Activated CD8-positive, alpha-beta T cell treated with anti-CD3 and anti-CD28 coated beads for 36 hours (primary cell): ENCODE results near the gene AUTS2. TPM values are rescaled to one million over a fixed set of nuclear protein-coding genes. Genes with fewer than 3 reads are reported as not detected.

Experiments used
- ATAC-seq: fragments of 200-7000 bp; cut with Tn5 transposase; one replicate; pipeline ENCODE4 v1.10.0; 2021; ENCODE audit warnings: mild to moderate bottlenecking, moderate library complexity
- CTCF ChIA-PET: fragments of 350-600 bp; sonication (Branson Sonifier 250); formaldehyde crosslinking; loops from one replicate; lab custom pipeline; 2021; ENCODE audit warnings: antibody characterized with exemption; lab: Charles Lee
- POLR2A ChIA-PET: fragments of 350-600 bp; sonication (Branson Sonifier 250); formaldehyde crosslinking; loops from one replicate; lab custom pipeline; 2021; ENCODE audit warnings: antibody characterized with exemption; lab: Charles Lee
- DNase-seq: peaks from one replicate; pipeline ENCODE4 v3.0.0-alpha.2; 2020
- H3K27ac Mint-ChIP-seq: one replicate; pipeline ENCODE4 v1.8.0; 2021; ENCODE audit warnings: mild to moderate bottlenecking, mixed read lengths
- H3K27me3 Mint-ChIP-seq: one replicate; pipeline ENCODE4 v1.8.0; 2021; ENCODE audit warnings: mixed read lengths
- H3K36me3 Mint-ChIP-seq: one replicate; pipeline ENCODE4 v1.8.0; 2021; ENCODE audit warnings: low read depth, mixed read lengths
- H3K4me1 Mint-ChIP-seq: one replicate; pipeline ENCODE4 v1.8.0; 2021; ENCODE audit warnings: low read depth, mixed read lengths
- H3K4me3 Mint-ChIP-seq: one replicate; pipeline ENCODE4 v1.8.0; 2021; ENCODE audit warnings: mild to moderate bottlenecking, moderate library complexity, mixed read lengths
- H3K9me3 Mint-ChIP-seq: one replicate; pipeline ENCODE4 v1.8.0; 2021; ENCODE audit warnings: mixed read lengths
- intact Hi-C: fragments of 100-400 bp; cut with micrococcal nuclease; formaldehyde crosslinking; loops from one replicate; pipeline ENCODE4 v1.10.0; 2022
- total RNA-seq, 2 experiments: library from RNA; stranded (reverse); gene quantifications; one replicate each; pipeline ENCODE4 v1.2.3, GENCODE V29; 2021
- TF ChIP-seq, protein P1 (sequence below): fragments of 200-600 bp; IDR thresholded peaks from one replicate; pipeline ENCODE4 v1.8.0; 2022; ENCODE audit warnings: antibody characterized with exemption, mild to moderate bottlenecking

AUTS2 gene
- total RNA-seq, 2 experiments from 2014 or later: 3.1 to 3.3 TPM

DNA sequence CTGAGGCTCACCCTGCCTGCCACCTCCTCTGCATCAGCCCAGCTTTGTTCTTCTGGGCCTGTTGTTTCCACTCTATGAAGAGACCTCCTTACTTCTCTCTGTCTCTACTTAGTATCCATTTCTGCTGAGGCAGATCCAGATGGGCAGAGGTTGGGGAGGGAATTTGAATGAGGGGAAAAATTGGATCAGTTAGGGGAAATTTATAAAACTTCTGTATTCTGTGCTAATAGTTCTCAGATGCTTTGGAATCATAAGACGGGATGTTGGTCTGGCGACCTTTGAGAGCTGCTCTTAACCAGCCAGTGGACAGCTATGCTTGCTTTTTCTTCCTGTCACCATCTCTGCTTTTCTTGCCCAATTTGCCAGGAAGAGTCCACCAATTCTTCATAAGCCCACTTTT, 55.5 kb downstream of the AUTS2 start:
- TF ChIP-seq, protein P1, sequence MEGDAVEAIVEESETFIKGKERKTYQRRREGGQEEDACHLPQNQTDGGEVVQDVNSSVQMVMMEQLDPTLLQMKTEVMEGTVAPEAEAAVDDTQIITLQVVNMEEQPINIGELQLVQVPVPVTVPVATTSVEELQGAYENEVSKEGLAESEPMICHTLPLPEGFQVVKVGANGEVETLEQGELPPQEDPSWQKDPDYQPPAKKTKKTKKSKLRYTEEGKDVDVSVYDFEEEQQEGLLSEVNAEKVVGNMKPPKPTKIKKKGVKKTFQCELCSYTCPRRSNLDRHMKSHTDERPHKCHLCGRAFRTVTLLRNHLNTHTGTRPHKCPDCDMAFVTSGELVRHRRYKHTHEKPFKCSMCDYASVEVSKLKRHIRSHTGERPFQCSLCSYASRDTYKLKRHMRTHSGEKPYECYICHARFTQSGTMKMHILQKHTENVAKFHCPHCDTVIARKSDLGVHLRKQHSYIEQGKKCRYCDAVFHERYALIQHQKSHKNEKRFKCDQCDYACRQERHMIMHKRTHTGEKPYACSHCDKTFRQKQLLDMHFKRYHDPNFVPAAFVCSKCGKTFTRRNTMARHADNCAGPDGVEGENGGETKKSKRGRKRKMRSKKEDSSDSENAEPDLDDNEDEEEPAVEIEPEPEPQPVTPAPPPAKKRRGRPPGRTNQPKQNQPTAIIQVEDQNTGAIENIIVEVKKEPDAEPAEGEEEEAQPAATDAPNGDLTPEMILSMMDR: no peak
- no peak overlapping the region for H3K27ac Mint-ChIP-seq
- no peaks in the 10 kb centered on the region for H3K9me3 Mint-ChIP-seq
- no peak overlapping the region for H3K4me3 Mint-ChIP-seq
- ChIA-PET CTCF (no interaction called here), POLR2A (no interaction called here)
- H3K4me1 Mint-ChIP-seq: no peaks in the 10 kb centered on the region
- no peaks in the 10 kb centered on the region for H3K36me3 Mint-ChIP-seq
- DNase-seq: no peak
- no peak for ATAC-seq
- H3K27me3 Mint-ChIP-seq: no peaks in the 10 kb centered on the region
- intact Hi-C loops: no loop called here

DNA sequence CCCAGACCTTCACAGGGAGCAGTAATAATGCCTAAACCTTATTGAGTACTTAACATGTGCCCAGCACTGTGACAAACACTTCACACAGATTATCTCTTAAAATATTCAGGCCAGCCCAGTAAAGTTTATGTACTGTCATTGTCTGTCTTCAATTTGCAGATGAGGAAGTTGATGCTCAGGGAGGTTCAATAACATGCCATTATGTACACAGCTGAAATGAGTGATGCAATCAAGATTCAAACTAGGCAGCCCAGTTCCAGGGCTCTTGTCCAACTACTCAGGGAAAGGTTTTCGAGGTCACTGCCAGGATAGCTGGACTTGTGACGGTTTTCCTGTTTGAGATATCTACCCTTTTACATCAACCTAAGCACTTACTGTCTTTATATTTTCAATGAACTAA, 56.1 kb downstream of the AUTS2 start:
- intact Hi-C loops: no loop called here
- Mint-ChIP-seq H3K27ac (no peak overlapping the region), H3K27me3 (no peaks in the 10 kb centered on the region), H3K9me3 (no peaks in the 10 kb centered on the region), H3K36me3 (no peaks in the 10 kb centered on the region), H3K4me1 (no peaks in the 10 kb centered on the region), H3K4me3 (no peak overlapping the region)
- POLR2A ChIA-PET: no interaction called here
- ATAC-seq: no peak
- DNase-seq: no peak
- TF ChIP-seq, protein P1: no peak
- CTCF ChIA-PET: no interaction called here

DNA sequence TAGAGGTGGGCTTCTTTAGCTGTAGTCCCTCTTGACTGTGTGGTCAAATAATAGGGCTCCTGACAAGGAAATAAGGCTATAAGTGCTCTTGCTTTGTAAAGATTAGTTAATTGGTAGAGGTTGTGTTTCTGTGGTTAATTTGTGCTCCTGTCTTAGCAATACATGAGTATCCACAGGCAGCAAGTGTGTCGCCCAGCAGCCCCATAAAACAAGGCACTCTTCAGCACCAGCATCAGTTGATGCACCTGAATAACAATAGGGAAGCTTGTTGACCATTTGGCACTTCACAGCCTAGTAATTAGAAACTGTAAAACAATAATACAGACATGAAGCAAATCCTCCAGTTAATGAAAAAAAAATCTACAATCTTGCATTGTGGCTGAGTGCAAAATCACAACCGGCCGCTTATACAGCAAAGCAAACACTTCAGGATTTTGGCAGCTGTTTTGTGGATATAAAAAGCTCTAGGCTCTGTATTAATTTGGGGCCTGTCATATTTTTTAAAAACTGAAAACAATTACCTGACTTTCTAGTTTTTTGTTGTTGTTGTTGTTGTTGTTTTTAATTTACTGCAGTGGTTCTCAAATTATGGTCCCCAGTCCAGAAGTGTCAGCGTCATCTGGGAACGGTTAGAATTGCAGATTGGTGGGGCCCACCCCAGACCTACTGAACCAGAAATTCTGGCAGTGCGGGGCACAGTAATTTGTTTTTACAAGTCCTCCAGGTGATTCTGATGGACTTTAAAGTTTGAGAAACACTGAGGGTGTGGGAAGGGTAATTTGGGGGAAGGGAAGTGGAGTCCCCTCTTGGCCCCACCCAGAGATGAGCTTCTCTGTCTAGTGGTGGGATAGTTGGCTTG, 56.8 kb downstream of the AUTS2 start:
- no peak overlapping the region for H3K27ac Mint-ChIP-seq
- POLR2A ChIA-PET: no interaction called here
- H3K4me1 Mint-ChIP-seq: no peaks in the 10 kb centered on the region
- H3K36me3 Mint-ChIP-seq: no peaks in the 10 kb centered on the region
- no peak for DNase-seq
- TF ChIP-seq, protein P1: no peak
- no peaks in the 10 kb centered on the region for H3K27me3 Mint-ChIP-seq
- H3K4me3 Mint-ChIP-seq: no peak overlapping the region
- intact Hi-C loops: no loop called here
- ATAC-seq: no peak
- H3K9me3 Mint-ChIP-seq: no peaks in the 10 kb centered on the region
- CTCF ChIA-PET: no interaction called here

DNA sequence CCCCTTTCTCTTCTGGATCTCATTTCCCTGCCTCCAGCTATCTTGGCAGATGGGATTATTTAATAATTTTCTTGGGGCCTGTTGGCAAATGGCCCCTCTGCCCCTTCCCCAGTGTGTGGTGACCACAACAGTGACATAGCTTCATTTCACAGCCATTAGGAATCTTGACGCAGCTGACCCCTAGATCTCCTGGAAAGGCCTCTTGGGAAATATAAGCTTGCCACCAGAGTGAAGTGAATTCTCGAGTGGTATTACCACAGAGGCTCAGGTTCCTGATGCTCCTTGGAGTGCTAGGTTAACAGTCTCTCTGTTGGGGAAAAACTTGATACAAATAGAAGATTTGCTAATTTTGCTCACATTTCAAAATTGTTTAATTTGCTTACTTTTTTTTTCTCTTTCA, 57.8 kb downstream of the AUTS2 start:
- TF ChIP-seq, protein P1: no peak
- DNase-seq (no peak), ATAC-seq (no peak)
- Mint-ChIP-seq H3K4me3 (no peak overlapping the region), H3K27me3 (peaks cover 2% of the 10 kb centered on the region), H3K9me3 (no peaks in the 10 kb centered on the region), H3K36me3 (no peaks in the 10 kb centered on the region), H3K27ac (no peak overlapping the region), H3K4me1 (no peaks in the 10 kb centered on the region)
- CTCF ChIA-PET: no interaction called here
- POLR2A ChIA-PET: interaction anchor here (1.3 kb wide), 1 partner anchor 8 kb away, joined by 4 read pairs; no protein-coding TSS in a partner anchor
- intact Hi-C loops: no loop called here

DNA sequence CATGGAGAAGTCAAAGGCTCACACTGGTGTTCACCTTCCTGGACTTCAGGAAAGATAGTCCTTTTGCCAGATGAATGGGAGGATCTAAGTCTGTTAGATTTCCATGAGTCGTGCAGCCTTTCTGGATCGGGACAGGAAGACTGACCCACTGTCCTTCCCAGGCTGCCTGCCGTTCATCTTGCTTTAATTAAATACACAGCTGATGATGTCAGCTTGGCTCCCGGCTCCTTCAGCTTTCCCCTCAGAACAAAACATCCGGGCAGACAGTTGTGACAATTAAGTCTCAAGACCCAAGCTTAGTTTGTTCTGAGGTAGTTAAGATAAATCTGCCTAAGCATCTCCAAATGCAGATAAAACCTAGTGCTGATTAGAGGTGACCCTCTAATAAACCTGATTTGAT, 58.6 kb downstream of the AUTS2 start:
- TF ChIP-seq, protein P1: no peak
- CTCF ChIA-PET: no interaction called here
- Mint-ChIP-seq H3K36me3 (no peaks in the 10 kb centered on the region), H3K4me1 (no peaks in the 10 kb centered on the region), H3K27ac (no peak overlapping the region), H3K27me3 (peaks cover 3% of the 10 kb centered on the region), H3K4me3 (no peak overlapping the region), H3K9me3 (no peaks in the 10 kb centered on the region)
- no peak for ATAC-seq
- intact Hi-C loops: no loop called here
- no peak for DNase-seq
- POLR2A ChIA-PET: interaction anchor here (0.6 to 1.3 kb wide), 2 partner anchors 8 to 123 kb away, joined by 4 read pairs; no protein-coding TSS in a partner anchor
